Gastrocnemius medialis (tissue), 4 donors: Measurements from ENCODE around the gene CFDP1. TPM values are rescaled to one million over a fixed set of nuclear protein-coding genes. Genes with fewer than 3 reads are reported as not detected.

Experiments
- ATAC-seq, 2 donors: fragments of 150-250 bp; one replicate each; pipeline ENCODE4 v1.9.1; 2016
- DNase-seq, 2 donors: peaks; one replicate each; pipeline ENCODE4 v3.0.0-alpha.2; 2019
- H3K27ac ChIP-seq, 4 donors: fragments of 200-600 bp; sonication (generic); 1 replicate in 1 of 4; 2 replicates in 3 of 4; pipeline ENCODE4 v1.5.1; 2016 to 2018; ENCODE audit warnings: mild to moderate bottlenecking in 2 of 4, moderate library complexity in 1 of 4
- H3K27me3 ChIP-seq, 3 donors: fragments of 200-600 bp; sonication (generic) in 2 of 3; 1 replicate in 1 of 3; 2 replicates in 2 of 3; pipeline versions ENCODE4 v1.5.1 to v1.6.0; 2016 to 2019; ENCODE audit warnings: mild to moderate bottlenecking in 1 of 3, moderate library complexity in 1 of 3
- H3K36me3 ChIP-seq, 2 donors: fragments of 200-600 bp; sonication (generic) in 1 of 2; one replicate each; pipeline ENCODE4 v1.5.1; 2017 to 2018
- H3K4me1 ChIP-seq, 2 donors: fragments of 200-600 bp; sonication (generic) in 1 of 2; one replicate each; pipeline ENCODE4 v1.5.1; 2016 to 2017; ENCODE audit warnings: mild to moderate bottlenecking in 2 of 2
- H3K4me3 ChIP-seq, 4 donors: fragments of 200-600 bp; sonication (generic) in 3 of 4; 1 replicate in 1 of 4; 2 replicates in 3 of 4; pipeline ENCODE4 v1.5.1; 2016 to 2019; ENCODE audit warnings: mild to moderate bottlenecking in 2 of 4
- H3K9me3 ChIP-seq, 3 donors: fragments of 200-600 bp; sonication (generic) in 2 of 3; 1 replicate in 1 of 3; 2 replicates in 2 of 3; pipeline ENCODE4 v1.5.1; 2016 to 2019
- CTCF ChIP-seq, 5 experiments: fragments of 450-650 bp in 3 of 5; fragments of 200-600 bp in 2 of 5; sonication (generic) in 2 of 5; IDR thresholded peaks in 4 of 5; conservative IDR thresholded peaks in 1 of 5; 1 replicate in 4 of 5; 2 replicates in 1 of 5; pipeline ENCODE4 v1.5.1; 2016 to 2019; ENCODE audit warnings: antibody characterized with exemption in 5 of 5, mild to moderate bottlenecking in 3 of 5, moderate library complexity in 3 of 5
- POLR2A ChIP-seq, 2 donors: fragments of 450-650 bp; IDR thresholded peaks; one replicate each; pipeline ENCODE4 v1.6.1; 2017; ENCODE audit warnings: antibody characterized with exemption in 2 of 2, mild to moderate bottlenecking in 2 of 2, moderate library complexity in 2 of 2
- in situ Hi-C, 4 donors: fragments of 200-750 bp; cut with MboI; loops; one replicate each; pipeline versions ENCODE4 v1.15.0 to v1.8.0; 2017; ENCODE audit warnings: low sequenced_read_pairs in 4 of 4
- intact Hi-C: fragments of 100-400 bp; cut with DNase I; formaldehyde crosslinking; loops from one replicate; pipeline ENCODE4 v1.15.1; 2023; ENCODE audit warnings: low total_unique reads
- total RNA-seq, 4 donors: library from RNA; depleted of rRNA; stranded (reverse); fragments of >200 nt; gene quantifications; one replicate each; pipeline versions ENCODE4 v1.1.0 to v1.2.3, GENCODE V29; 2016

The CFDP1 gene
- total RNA-seq, 4 donors from 2014 or later: 20.4 to 28.6 (median 24.2) TPM

GRCh38 chr16:75294773-75295459, 138.4 kb downstream of the CFDP1 start:
- Histone ChIP-seq H3K9me3 (no peaks in the 10 kb centered on the region), H3K4me3 (no peak overlapping the region), H3K27me3 (no peaks in the 10 kb centered on the region), H3K4me1 (no peaks in the 10 kb centered on the region), H3K27ac (no peak overlapping the region), H3K36me3 (peaks cover 0 to 18% of the 10 kb centered on the region in 2 donors)
- intact Hi-C loops (no loop called here), in situ Hi-C loops (no loop called here)
- ATAC-seq (no peak), DNase-seq (no peak)
- TF ChIP-seq POLR2A (IDR thresholded peaks at IDR 0.05) (no peak), CTCF (IDR thresholded peaks at IDR 0.05 in 4 of 5, conservative IDR thresholded peaks at IDR 0.05 in 1 of 5) (no peak)

- Histone ChIP-seq H3K36me3 (peaks cover 0 to 18% of the 10 kb centered on the region in 2 donors), H3K27ac (no peak overlapping the region), H3K9me3 (no peaks in the 10 kb centered on the region), H3K4me1 (no peaks in the 10 kb centered on the region), H3K27me3 (no peaks in the 10 kb centered on the region), H3K4me3 (no peak overlapping the region)
- DNase-seq: no peak
- in situ Hi-C loops: no loop called here
- no peak for ATAC-seq
- no peak for TF ChIP-seq POLR2A (IDR thresholded peaks at IDR 0.05)
- no peak for TF ChIP-seq CTCF (IDR thresholded peaks at IDR 0.05 in 4 of 5, conservative IDR thresholded peaks at IDR 0.05 in 1 of 5)
- intact Hi-C loops: no loop called here
Measured at GRCh38 chr16:75293772-75294171, 139.5 kb downstream of the CFDP1 start.

- TF ChIP-seq CTCF (IDR thresholded peaks at IDR 0.05 in 4 of 5, conservative IDR thresholded peaks at IDR 0.05 in 1 of 5): no peak
- no peak for TF ChIP-seq POLR2A (IDR thresholded peaks at IDR 0.05)
- no peaks in the 10 kb centered on the region for H3K9me3 ChIP-seq
- in situ Hi-C loops: no loop called here
- H3K36me3 ChIP-seq: peaks cover 0 to 18% of the 10 kb centered on the region in 2 donors
- intact Hi-C loops: no loop called here
- no peak overlapping the region for H3K27ac ChIP-seq
- no peaks in the 10 kb centered on the region for H3K27me3 ChIP-seq
- H3K4me1 ChIP-seq: no peaks in the 10 kb centered on the region
- ATAC-seq: no peak
- no peak for DNase-seq
- no peak overlapping the region for H3K4me3 ChIP-seq
Measured at GRCh38 chr16:75293173-75293572, 140.1 kb downstream of the CFDP1 start.

GRCh38 chr16:75292691-75293090, 140.6 kb downstream of the CFDP1 start:
- Histone ChIP-seq H3K36me3 (peaks cover 0 to 18% of the 10 kb centered on the region in 2 donors), H3K4me3 (no peak overlapping the region), H3K9me3 (no peaks in the 10 kb centered on the region), H3K27me3 (no peaks in the 10 kb centered on the region), H3K4me1 (no peaks in the 10 kb centered on the region), H3K27ac (no peak overlapping the region)
- TF ChIP-seq POLR2A (IDR thresholded peaks at IDR 0.05): no peak
- TF ChIP-seq CTCF (IDR thresholded peaks at IDR 0.05 in 4 of 5, conservative IDR thresholded peaks at IDR 0.05 in 1 of 5): no peak
- in situ Hi-C loops: no loop called here
- no peak for ATAC-seq
- intact Hi-C loops: no loop called here
- no peak for DNase-seq

GRCh38 chr16:75289189-75289588, 144.1 kb downstream of the CFDP1 start:
- H3K9me3 ChIP-seq: no peaks in the 10 kb centered on the region
- H3K4me1 ChIP-seq: no peaks in the 10 kb centered on the region
- no peak overlapping the region for H3K4me3 ChIP-seq
- DNase-seq (no peak), ATAC-seq (no peak)
- peak overlapping the region in 1 of 4 donors; percentile 16 for H3K27ac ChIP-seq
- no peak for TF ChIP-seq CTCF (IDR thresholded peaks at IDR 0.05 in 4 of 5, conservative IDR thresholded peaks at IDR 0.05 in 1 of 5)
- TF ChIP-seq POLR2A (IDR thresholded peaks at IDR 0.05): no peak
- in situ Hi-C loops (no loop called here), intact Hi-C loops (no loop called here)
- no peaks in the 10 kb centered on the region for H3K27me3 ChIP-seq
- peaks cover 0 to 15% of the 10 kb centered on the region in 2 donors for H3K36me3 ChIP-seq
